Fibroblast of mammary gland (primary cell): ENCODE measurements around the gene RFC4.

ENCODE experiments used
- DNase-seq: peaks from one replicate; pipeline ENCODE4 v3.0.0-alpha.2; 2010; ENCODE audit warnings: low read depth
- H3K4me3 ChIP-seq: 2 replicates; pipeline ENCODE4 v1.5.1; 2011; ENCODE audit warnings: low read depth, mild to moderate bottlenecking, low read length, moderate library complexity; ENCODE audit not compliant: control insufficient read depth
- TF ChIP-seq, protein P1 (sequence below): conservative IDR thresholded peaks from 2 replicates; pipeline ENCODE4 v1.5.1; 2011; ENCODE audit warnings: low read depth, low read length, inconsistent platforms; ENCODE audit not compliant: control insufficient read depth, insufficient read depth

Gene RFC4

DNA sequence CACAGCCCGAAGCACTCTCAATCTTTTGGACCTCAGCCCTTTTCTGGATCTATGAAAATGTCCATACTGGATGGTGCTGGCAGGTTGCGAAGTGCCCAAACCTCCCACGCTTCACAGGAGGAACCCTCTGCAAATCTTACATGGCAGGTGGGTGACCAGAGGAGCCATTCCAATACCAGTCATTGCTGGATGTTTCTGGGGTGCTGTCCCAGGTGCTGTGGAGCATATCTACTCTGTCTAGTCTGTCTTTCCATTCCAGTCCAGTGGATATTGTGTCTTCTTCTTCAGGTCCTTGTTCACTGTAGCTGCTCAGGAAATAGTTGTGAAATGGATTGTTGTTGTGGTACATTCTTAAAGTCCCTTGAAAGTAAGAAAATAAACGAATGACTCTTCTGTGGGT lies 25.5 kb upstream of the RFC4 start:
- no peak for DNase-seq
- no peak overlapping the region for H3K4me3 ChIP-seq
- TF ChIP-seq, protein P1, sequence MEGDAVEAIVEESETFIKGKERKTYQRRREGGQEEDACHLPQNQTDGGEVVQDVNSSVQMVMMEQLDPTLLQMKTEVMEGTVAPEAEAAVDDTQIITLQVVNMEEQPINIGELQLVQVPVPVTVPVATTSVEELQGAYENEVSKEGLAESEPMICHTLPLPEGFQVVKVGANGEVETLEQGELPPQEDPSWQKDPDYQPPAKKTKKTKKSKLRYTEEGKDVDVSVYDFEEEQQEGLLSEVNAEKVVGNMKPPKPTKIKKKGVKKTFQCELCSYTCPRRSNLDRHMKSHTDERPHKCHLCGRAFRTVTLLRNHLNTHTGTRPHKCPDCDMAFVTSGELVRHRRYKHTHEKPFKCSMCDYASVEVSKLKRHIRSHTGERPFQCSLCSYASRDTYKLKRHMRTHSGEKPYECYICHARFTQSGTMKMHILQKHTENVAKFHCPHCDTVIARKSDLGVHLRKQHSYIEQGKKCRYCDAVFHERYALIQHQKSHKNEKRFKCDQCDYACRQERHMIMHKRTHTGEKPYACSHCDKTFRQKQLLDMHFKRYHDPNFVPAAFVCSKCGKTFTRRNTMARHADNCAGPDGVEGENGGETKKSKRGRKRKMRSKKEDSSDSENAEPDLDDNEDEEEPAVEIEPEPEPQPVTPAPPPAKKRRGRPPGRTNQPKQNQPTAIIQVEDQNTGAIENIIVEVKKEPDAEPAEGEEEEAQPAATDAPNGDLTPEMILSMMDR, result no peak

DNA sequence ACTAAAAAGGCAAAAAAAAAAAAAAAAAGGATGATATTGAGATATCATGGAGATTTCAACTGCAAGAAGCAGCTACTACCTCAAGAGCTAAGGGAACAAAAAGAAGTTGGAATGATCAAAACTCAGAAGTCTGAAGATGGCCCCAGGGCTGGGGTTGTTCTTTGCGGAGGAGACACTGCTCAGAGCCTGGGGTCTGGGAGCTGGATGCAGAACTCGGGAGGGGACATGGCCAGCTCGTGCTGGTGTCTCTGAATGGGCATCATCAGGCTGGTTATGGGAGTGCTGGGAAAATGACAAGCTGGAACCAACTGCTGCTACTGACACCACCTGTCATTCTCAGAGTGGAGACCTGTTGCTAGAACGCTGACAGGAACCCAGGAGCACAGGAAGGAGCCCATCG lies 22.1 kb upstream of the RFC4 start:
- DNase-seq, result no peak
- no peak overlapping the region for H3K4me3 ChIP-seq
- TF ChIP-seq, protein P1, result no peak

DNA sequence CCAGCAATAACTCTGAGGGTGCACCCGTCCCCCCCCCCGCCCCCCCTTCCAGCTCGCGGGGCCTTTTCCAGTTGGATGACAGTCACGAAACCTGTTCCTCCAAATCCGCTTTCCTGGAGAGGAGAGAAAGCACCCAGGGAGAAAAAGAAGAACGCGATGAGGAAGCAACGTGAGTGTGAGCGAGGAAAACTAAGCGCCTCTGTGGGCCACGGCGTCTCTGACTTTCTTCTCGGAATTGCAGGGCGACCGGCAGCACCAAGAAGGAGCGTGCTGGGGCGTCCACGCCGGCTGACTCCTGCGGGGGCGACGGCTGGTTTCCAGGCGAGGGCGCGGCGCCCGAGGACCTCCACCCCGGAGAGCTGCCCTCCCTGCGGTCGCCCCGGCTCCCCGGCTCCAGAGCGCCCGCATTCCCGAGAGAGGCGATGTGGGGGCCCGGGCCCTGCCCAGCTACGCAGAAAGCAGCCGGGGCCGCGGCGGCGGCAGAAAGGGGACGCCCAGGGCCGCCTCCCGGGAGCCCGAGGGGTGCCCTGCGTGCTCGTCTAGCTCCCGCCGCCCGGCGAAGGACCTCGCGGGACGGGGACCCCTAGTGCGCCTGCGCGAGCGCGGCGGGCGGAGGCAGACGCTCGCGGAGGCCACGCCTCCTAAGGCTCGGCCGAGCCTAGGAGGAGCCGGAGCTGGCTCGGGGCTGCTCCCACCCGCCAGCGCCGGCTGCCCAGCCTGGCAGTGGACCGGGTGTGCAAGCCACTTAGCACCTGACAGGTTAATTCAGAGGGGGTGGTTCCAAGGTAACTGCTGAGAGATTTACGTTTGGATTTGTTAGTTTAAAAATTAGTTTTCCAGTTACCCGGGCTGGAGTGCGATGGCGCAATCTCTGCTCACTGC lies 20.9 kb upstream of the RFC4 start:
- TF ChIP-seq, protein P1, result no peak
- DNase-seq, result peak; percentile 69
- H3K4me3 ChIP-seq, result peak overlapping the region; percentile 51

DNA sequence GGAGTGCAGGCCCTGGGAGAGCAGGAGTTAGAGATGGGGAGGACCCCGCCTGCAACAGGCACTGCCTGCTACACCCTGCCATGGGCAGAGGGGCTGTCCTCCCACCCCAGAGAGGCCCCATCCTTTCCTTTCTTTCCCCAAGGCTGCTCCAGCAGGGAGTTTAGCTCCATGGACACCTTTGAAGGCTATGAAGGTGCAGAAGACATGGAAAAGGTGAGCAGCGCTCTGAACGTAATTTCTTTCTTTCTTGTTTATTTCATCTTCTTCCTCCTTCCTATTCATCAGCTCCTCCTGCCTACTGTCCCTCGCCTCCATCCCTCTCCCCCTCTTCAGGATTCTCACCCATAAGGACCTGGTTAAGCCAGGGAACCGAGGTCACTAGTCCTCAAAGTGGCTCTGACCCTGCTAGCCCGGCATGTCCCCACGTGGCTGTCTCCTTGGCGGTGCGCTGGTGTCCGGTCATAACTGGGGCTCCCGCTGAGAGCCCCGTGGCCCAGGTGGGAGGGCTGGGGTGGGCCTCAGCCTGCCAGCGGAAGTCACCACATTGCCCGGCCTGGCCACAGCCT lies 20.2 kb upstream of the RFC4 start:
- H3K4me3 ChIP-seq, result peak overlapping the region; percentile 51
- DNase-seq, result no peak
- TF ChIP-seq, protein P1, result no peak

DNA sequence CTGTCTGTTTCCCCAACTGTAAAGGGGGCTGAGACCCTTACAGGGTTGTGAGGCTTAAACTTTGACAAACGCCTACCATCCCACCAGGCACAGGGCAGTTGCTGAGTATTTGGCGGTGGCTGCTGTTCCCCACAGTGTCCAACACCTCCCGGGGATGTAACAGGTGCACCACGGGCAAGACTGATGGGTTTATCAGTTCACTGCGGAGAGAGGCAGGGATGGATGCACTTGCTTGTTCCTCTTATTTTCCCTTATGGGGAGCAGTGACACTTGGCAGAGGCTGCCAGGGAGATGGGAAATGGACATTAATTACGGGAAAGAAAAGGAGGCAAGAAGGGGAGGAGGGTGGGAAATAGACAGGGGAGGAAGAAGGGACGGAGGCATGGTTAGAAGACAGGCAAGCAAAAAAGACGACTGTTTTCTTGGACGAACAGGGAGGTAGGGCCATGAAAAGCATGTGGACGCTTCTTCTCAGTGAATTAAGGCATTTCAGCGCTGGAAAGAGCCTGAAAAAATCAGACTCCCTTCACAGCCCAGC lies 19.7 kb upstream of the RFC4 start:
- TF ChIP-seq, protein P1, result no peak
- peak overlapping the region; percentile 51 for H3K4me3 ChIP-seq
- DNase-seq, result no peak

DNA sequence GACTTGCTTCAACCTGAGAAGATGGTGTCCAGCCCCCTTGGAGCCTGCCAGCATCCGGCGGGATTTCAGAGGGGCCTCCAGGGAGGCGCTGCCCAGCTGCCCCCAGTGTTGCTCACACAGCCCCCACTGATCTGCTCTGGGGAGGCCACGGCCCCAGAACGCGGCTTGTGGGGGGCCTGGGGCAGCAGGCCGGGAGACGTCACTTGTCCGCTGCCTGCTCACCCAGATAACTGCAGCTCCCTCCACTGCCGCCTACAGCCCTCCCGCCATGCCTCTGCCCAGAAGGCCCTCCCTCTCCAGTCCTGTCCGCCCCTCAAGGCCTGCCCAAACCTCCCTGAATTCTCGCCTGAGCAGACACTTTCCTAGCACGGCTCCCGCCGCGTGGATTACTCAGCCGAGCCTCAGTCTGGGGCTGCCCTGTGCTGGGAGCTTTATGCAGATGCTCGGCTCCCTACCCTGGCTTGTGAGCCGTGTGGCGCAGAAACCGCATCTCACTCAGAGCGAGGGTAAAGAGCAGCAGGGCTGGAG lies 19.1 kb upstream of the RFC4 start:
- DNase-seq, result peak; percentile 69
- peak overlapping the region; percentile 4 for H3K4me3 ChIP-seq
- TF ChIP-seq, protein P1, result no peak
